HepG2 (cell line): ENCODE results near the gene TAGLN. TPM values are rescaled to one million over a fixed set of nuclear protein-coding genes. Genes with fewer than 3 reads are reported as not detected.
A peak's percentile ranks its signal among the peaks of the same experiment; 100 is the strongest.

Experiments used
- CHD4 ChIP-seq: fragments of 200-600 bp; sonication (generic); IDR thresholded peaks from 2 replicates; pipeline ENCODE4 v1.7.0; 2017; ENCODE audit warnings: mild to moderate bottlenecking, low read length, borderline replicate concordance
- DNMT3B ChIP-seq: conservative IDR thresholded peaks from 2 replicates; pipeline ENCODE4 v1.6.1; 2016; ENCODE audit warnings: missing biosample characterization, control low read depth
- NFYC ChIP-seq: IDR thresholded peaks from 2 replicates; pipeline ENCODE4 v1.6.1; 2016; ENCODE audit warnings: missing genetic modification reagents, missing compliant biosample characterization
- RELA ChIP-seq: sonication (generic); formaldehyde crosslinking; IDR thresholded peaks from 2 replicates; pipeline ENCODE4 v1.4.0; 2020; ENCODE audit warnings: missing genetic modification reagents
- TARDBP ChIP-seq: sonication (generic); formaldehyde crosslinking; IDR thresholded peaks from 2 replicates; pipeline ENCODE4 v1.8.0; 2022; ENCODE audit warnings: mild to moderate bottlenecking, missing genetic modification reagents
- TOPORS ChIP-seq: sonication (generic); formaldehyde crosslinking; IDR thresholded peaks from 2 replicates; pipeline ENCODE4 v1.8.0; 2023; ENCODE audit warnings: mild to moderate bottlenecking, missing genetic modification reagents
- WIZ ChIP-seq: sonication (generic); formaldehyde crosslinking; IDR thresholded peaks from 2 replicates; pipeline ENCODE4 v1.5.1; 2020; ENCODE audit warnings: mild to moderate bottlenecking, missing genetic modification reagents
- ZKSCAN1 ChIP-seq: fragments of 150-350 bp; IDR thresholded peaks from 2 replicates; pipeline ENCODE4 v1.6.1; 2014; ENCODE audit warnings: low read length
- ZNF337 ChIP-seq: sonication (generic); formaldehyde crosslinking; IDR thresholded peaks from 2 replicates; pipeline ENCODE4 v1.5.1; 2020; ENCODE audit warnings: missing genetic modification reagents, low read depth, mild to moderate bottlenecking, borderline replicate concordance
- ZNF772 ChIP-seq: sonication (generic); formaldehyde crosslinking; IDR thresholded peaks from 2 replicates; pipeline ENCODE4 v1.5.0; 2020; ENCODE audit warnings: mild to moderate bottlenecking, missing genetic modification reagents
- ZNF775 ChIP-seq: sonication (generic); formaldehyde crosslinking; IDR thresholded peaks from 2 replicates; pipeline ENCODE4 v1.4.0; 2020; ENCODE audit warnings: missing genetic modification reagents, mild to moderate bottlenecking, moderate library complexity, borderline replicate concordance
- ZNF816 ChIP-seq: sonication (generic); formaldehyde crosslinking; IDR thresholded peaks from 2 replicates; pipeline ENCODE4 v1.8.0; 2022; ENCODE audit warnings: missing genetic modification reagents, mild to moderate bottlenecking, borderline replicate concordance
- polyA plus RNA-seq, 8 experiments: library from polyadenylated mRNA; depleted of rRNA in 3 of 8; stranded (reverse) in 7 of 8; unstranded in 1 of 8; fragments of >200 nt; fragmentation: Illumina TruSeq in 4 of 8; extraction: Trizol in 4 of 8; gene quantifications; 2 replicates each; pipeline versions ENCODE4 v1.2.1 to v1.2.3, GENCODE V29; 2011 to 2016; ENCODE audit warnings: low read depth in 4 of 8, missing spikeins in 1 of 8, mixed read lengths in 1 of 8; ENCODE audit not compliant: insufficient read depth in 1 of 8
- total RNA-seq, 5 experiments: library from RNA; depleted of rRNA; stranded (reverse); fragments of >200 nt; fragmentation: Illumina TruSeq; extraction: Trizol; gene quantifications; 2 replicates each; pipeline ENCODE4 v1.2.3, GENCODE V29; 2016; ENCODE audit warnings: low read depth in 1 of 5
- TF ChIP-seq, protein P1 (sequence below): sonication (generic); formaldehyde crosslinking; IDR thresholded peaks from 2 replicates; pipeline ENCODE4 v1.4.0; 2020; ENCODE audit warnings: low read depth, missing genetic modification reagents
- TF ChIP-seq, protein P2 (sequence below): sonication (generic); formaldehyde crosslinking; IDR thresholded peaks from 2 replicates; pipeline ENCODE4 v1.5.0; 2020; ENCODE audit warnings: missing genetic modification reagents, mild to moderate bottlenecking, borderline replicate concordance
- TF ChIP-seq, protein P3 (sequence below): sonication (generic); formaldehyde crosslinking; IDR thresholded peaks from 2 replicates; pipeline ENCODE4 v1.5.1; 2020; ENCODE audit warnings: missing genetic modification reagents, mild to moderate bottlenecking, borderline replicate concordance
- TF ChIP-seq, protein P4 (sequence below): sonication (generic); formaldehyde crosslinking; IDR thresholded peaks from 2 replicates; pipeline ENCODE4 v1.8.0; 2022; ENCODE audit warnings: mild to moderate bottlenecking, missing genetic modification reagents, borderline replicate concordance

TAGLN gene
- total and polyA plus RNA-seq, 2 of the 13 experiments (the other 11 are each of a cell fraction or from before 2014, with no cell fraction given) = 12.6 to 75.4 TPM

DNA sequence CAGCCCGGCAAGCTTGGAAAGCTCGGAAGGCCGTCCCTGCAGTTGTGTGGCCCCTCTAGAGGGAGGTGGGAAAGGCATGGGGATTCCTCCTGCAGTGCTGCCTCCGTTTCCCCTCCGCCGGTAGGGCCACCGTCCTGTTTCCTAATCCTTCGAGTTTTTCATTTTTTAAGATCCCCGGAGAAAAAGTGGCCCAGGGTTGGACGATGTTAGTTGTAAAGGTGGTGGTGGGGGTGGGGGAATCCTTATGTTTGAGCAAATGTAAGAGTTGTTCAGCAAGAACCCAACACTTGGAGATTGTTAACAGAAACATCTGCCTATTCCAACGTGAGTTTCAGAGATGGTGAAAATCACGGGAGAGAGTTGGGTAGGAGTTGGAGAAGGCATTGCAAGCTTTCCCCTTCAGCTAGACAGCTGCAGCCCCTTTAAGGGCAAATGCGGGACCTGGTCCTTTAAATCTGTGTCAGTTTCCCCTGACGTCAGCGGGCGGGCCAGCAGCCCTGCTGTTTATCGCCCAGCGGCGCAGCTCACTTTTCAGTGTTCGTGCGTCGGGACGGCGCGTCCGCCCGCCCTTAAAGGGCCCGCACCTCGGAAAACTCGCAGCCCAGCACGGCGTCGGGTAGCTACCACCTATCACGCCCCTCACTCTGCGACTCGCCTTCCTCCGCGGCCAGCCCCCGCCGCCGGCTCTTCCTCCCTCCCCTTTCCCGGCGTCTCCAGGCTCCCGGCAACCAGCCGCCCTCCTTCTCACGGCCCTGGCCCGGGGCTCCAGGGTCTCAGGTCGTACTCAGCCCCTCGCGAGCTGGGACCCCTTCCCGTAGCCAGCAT lies 20.7 kb upstream of the TAGLN start, which contains the start of gene SIDT2 (continued):
- TF ChIP-seq, protein P1, sequence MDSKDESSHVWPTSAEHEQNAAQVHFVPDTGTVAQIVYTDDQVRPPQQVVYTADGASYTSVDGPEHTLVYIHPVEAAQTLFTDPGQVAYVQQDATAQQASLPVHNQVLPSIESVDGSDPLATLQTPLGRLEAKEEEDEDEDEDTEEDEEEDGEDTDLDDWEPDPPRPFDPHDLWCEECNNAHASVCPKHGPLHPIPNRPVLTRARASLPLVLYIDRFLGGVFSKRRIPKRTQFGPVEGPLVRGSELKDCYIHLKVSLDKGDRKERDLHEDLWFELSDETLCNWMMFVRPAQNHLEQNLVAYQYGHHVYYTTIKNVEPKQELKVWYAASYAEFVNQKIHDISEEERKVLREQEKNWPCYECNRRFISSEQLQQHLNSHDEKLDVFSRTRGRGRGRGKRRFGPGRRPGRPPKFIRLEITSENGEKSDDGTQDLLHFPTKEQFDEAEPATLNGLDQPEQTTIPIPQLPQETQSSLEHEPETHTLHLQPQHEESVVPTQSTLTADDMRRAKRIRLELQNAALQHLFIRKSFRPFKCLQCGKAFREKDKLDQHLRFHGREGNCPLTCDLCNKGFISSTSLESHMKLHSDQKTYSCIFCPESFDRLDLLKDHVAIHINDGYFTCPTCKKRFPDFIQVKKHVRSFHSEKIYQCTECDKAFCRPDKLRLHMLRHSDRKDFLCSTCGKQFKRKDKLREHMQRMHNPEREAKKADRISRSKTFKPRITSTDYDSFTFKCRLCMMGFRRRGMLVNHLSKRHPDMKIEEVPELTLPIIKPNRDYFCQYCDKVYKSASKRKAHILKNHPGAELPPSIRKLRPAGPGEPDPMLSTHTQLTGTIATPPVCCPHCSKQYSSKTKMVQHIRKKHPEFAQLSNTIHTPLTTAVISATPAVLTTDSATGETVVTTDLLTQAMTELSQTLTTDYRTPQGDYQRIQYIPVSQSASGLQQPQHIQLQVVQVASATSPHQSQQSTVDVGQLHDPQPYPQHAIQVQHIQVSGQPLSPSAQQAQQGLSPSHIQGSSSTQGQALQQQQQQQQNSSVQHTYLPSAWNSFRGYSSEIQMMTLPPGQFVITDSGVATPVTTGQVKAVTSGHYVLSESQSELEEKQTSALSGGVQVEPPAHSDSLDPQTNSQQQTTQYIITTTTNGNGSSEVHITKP (CRISPR knock-in tag) = peak; percentile 96
- TF ChIP-seq ZNF775 (CRISPR knock-in tag) (no peak), RELA (CRISPR knock-in tag) (no peak), ZKSCAN1 (no peak), DNMT3B (no peak), CHD4 (no peak), NFYC (CRISPR knock-in tag) (peak; percentile 65), TOPORS (CRISPR knock-in tag) (no peak), WIZ (no peak), ZNF816 (CRISPR knock-in tag) (no peak), TARDBP (CRISPR knock-in tag) (no peak), ZNF772 (CRISPR knock-in tag) (no peak), ZNF337 (CRISPR knock-in tag) (peak; percentile 77; the same call in 1 of the 2 replicates)
- TF ChIP-seq, protein P2, sequence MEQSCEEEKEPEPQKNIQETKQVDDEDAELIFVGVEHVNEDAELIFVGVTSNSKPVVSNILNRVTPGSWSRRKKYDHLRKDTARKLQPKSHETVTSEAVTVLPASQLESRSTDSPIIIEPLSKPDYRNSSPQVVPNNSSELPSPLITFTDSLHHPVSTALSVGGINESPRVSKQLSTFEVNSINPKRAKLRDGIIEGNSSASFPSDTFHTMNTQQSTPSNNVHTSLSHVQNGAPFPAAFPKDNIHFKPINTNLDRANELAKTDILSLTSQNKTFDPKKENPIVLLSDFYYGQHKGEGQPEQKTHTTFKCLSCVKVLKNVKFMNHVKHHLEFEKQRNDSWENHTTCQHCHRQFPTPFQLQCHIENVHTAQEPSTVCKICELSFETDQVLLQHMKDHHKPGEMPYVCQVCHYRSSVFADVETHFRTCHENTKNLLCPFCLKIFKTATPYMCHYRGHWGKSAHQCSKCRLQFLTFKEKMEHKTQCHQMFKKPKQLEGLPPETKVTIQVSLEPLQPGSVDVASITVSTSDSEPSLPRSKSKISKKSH (CRISPR knock-in tag) = no peak
- TF ChIP-seq, protein P3, sequence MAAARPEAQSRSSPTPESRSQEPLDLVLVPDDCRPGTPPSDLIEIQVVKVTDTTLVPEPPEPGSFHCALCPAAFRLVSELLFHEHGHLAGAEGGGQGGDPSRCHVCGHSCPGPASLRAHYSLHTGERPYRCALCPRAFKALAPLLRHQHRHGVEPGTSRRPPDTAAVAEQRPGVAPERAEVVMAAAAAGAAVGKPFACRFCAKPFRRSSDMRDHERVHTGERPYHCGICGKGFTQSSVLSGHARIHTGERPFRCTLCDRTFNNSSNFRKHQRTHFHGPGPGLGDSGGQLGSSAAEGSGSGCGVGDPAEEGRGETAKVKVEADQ (CRISPR knock-in tag) = no peak
- TF ChIP-seq, protein P4, sequence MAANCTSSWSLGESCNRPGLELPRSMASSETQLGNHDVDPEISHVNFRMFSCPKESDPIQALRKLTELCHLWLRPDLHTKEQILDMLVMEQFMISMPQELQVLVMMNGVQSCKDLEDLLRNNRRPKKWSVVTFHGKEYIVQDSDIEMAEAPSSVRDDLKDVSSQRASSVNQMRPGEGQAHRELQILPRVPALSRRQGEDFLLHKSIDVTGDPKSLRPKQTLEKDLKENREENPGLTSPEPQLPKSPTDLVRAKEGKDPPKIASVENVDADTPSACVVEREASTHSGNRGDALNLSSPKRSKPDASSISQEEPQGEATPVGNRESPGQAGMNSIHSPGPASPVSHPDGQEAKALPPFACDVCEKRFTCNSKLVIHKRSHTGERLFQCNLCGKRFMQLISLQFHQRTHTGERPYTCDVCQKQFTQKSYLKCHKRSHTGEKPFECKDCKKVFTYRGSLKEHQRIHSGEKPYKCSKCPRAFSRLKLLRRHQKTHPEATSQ (CRISPR knock-in tag) = no peak; the same call in 1 of the 2 replicates
